MM.1S (cell line): Measurements from ENCODE around the gene DCST1.

Source experiments
- DNase-seq: peaks from one replicate; pipeline ENCODE4 v3.0.0-alpha.2; 2015
- H2AFZ ChIP-seq: fragments of 300-600 bp; sonication (generic); 2 replicates; pipeline ENCODE4 v1.6.0; 2016; ENCODE audit warnings: antibody characterized with exemption, low read length
- H3F3A ChIP-seq: fragments of 300-600 bp; sonication (generic); 2 replicates; pipeline ENCODE4 v1.6.1; 2016; ENCODE audit warnings: mild to moderate bottlenecking, antibody characterized with exemption, low read length, moderate library complexity, mixed read lengths; ENCODE audit not compliant: insufficient read depth
- H3K27ac ChIP-seq: fragments of 300-600 bp; sonication (generic); 2 replicates; pipeline ENCODE4 v1.5.1; 2016; ENCODE audit warnings: mild to moderate bottlenecking, low read length
- H3K27me3 ChIP-seq: fragments of 300-600 bp; sonication (generic); replicated peaks from 2 replicates; pipeline ENCODE4 v1.6.0; 2016; ENCODE audit warnings: low read length; ENCODE audit not compliant: insufficient read depth
- H3K36me3 ChIP-seq: fragments of 300-600 bp; sonication (generic); replicated peaks from 2 replicates; pipeline ENCODE4 v1.6.1; 2016; ENCODE audit warnings: mild to moderate bottlenecking, low read length, mixed read lengths; ENCODE audit not compliant: insufficient read depth
- H3K4me1 ChIP-seq: fragments of 300-600 bp; sonication (generic); 2 replicates; pipeline ENCODE4 v1.6.1; 2016; ENCODE audit warnings: low read length, mixed read lengths
- H3K4me2 ChIP-seq: fragments of 300-600 bp; sonication (generic); 2 replicates; pipeline ENCODE4 v1.6.0; 2016; ENCODE audit warnings: low read depth, low read length
- H3K4me3 ChIP-seq: fragments of 300-600 bp; sonication (generic); 2 replicates; pipeline ENCODE4 v1.5.1; 2016; ENCODE audit warnings: low read length, mixed read lengths
- H3K79me2 ChIP-seq: fragments of 300-600 bp; sonication (generic); 2 replicates; pipeline ENCODE4 v1.6.1; 2016; ENCODE audit warnings: mixed run types, low read length, mixed read lengths
- H3K9ac ChIP-seq: fragments of 300-600 bp; sonication (generic); 2 replicates; pipeline ENCODE4 v1.6.1; 2016; ENCODE audit warnings: low read length, mixed read lengths
- H3K9me2 ChIP-seq: fragments of 300-600 bp; sonication (generic); replicated peaks from 2 replicates; pipeline ENCODE4 v1.6.1; 2016; ENCODE audit warnings: mild to moderate bottlenecking, low read length, mixed read lengths; ENCODE audit not compliant: insufficient read depth
- H3K9me3 ChIP-seq: fragments of 300-600 bp; sonication (generic); replicated peaks from 2 replicates; pipeline ENCODE4 v1.6.1; 2016; ENCODE audit warnings: mild to moderate bottlenecking, low read length, mixed read lengths; ENCODE audit not compliant: insufficient read depth
- H4K20me1 ChIP-seq: fragments of 300-600 bp; sonication (generic); 2 replicates; pipeline ENCODE4 v1.6.1; 2016; ENCODE audit warnings: mild to moderate bottlenecking, low read length, moderate library complexity, mixed read lengths; ENCODE audit not compliant: insufficient read depth
- EZH2 ChIP-seq: fragments of 300-600 bp; sonication (generic); optimal IDR thresholded peaks from 2 replicates; pipeline ENCODE3; 2017; ENCODE audit warnings: low read depth, mild to moderate bottlenecking, antibody characterized with exemption, low read length, mixed read lengths
- EZH2phosphoT487 ChIP-seq: fragments of 300-600 bp; sonication (generic); IDR thresholded peaks from 2 replicates; pipeline ENCODE4 v1.6.1; 2018; ENCODE audit warnings: antibody characterized with exemption, low read length
- TF ChIP-seq, protein P1 (sequence below): fragments of 300-600 bp; sonication (generic); IDR thresholded peaks from 2 replicates; pipeline ENCODE4 v1.5.1; 2016; ENCODE audit warnings: antibody characterized with exemption, low read length, mixed read lengths

Gene DCST1

GRCh38 chr1:155049651-155050559 lies 16.3 kb downstream of the DCST1 start:
- Histone ChIP-seq H3K79me2 (peaks cover 30% of the 10 kb centered on the region), H2AFZ (peak overlapping the region; percentile 91), H3K27me3 (no peaks in the 10 kb centered on the region), H3F3A (peaks cover 14% of the 10 kb centered on the region), H3K4me2 (peak overlapping the region; percentile 93), H3K27ac (peak overlapping the region; percentile 55; the same call in 1 of the 2 replicates), H3K4me1 (peaks cover 22% of the 10 kb centered on the region), H3K9me3 (no peaks in the 10 kb centered on the region), H3K9ac (peak overlapping the region; percentile 72; the same call in 1 of the 2 replicates), H4K20me1 (no peaks in the 10 kb centered on the region), H3K4me3 (peak overlapping the region; percentile 91), H3K36me3 (no peaks in the 10 kb centered on the region), H3K9me2 (no peaks in the 10 kb centered on the region)
- no peak for DNase-seq
- TF ChIP-seq, protein P1, sequence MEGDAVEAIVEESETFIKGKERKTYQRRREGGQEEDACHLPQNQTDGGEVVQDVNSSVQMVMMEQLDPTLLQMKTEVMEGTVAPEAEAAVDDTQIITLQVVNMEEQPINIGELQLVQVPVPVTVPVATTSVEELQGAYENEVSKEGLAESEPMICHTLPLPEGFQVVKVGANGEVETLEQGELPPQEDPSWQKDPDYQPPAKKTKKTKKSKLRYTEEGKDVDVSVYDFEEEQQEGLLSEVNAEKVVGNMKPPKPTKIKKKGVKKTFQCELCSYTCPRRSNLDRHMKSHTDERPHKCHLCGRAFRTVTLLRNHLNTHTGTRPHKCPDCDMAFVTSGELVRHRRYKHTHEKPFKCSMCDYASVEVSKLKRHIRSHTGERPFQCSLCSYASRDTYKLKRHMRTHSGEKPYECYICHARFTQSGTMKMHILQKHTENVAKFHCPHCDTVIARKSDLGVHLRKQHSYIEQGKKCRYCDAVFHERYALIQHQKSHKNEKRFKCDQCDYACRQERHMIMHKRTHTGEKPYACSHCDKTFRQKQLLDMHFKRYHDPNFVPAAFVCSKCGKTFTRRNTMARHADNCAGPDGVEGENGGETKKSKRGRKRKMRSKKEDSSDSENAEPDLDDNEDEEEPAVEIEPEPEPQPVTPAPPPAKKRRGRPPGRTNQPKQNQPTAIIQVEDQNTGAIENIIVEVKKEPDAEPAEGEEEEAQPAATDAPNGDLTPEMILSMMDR, result no peak
- TF ChIP-seq EZH2, result no peak
- no peak for TF ChIP-seq EZH2phosphoT487

DNA sequence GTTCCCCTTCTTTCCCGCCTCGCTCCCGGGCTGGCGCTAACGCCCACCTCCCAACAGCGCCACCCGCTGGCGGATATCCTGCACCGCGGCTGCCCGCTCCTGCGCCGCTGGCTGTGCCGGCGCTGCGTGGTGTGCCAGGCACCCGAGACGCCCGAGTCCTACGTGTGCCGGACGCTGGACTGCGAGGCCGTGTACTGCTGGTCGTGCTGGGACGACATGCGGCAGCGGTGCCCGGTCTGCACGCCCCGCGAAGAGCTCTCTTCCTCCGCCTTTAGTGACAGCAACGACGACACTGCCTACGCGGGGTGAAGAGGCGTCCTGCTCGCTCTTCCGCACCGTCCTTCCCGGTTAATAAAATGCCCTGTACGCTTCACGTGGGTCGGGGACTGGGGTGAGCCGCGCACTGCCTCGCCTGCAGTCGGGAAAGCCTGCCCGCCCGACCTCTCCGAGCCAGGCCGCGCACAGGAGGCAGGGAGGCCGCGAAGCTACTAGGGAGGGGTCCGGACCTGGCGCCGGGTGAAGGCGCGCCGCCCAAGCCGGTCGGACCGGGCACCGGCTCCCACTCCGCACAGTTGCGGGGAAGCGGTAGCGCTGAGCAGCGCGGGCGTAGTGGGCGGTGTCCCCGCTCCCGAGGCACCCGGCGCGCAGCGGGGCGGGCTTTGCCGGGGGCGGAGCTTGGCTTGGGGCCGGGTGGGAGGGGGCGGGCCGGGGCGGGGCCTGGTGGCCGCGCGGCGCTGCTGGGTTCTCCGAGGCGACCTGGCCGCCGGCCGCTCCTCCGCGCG lies 17.1 kb downstream of the DCST1 start, which contains the start of gene ADAM15:
TSS of gene ADAM15 (plus strand) at position 757 of the 782 bp plus-strand sequence. CDS start 71 bp downstream, outside the sequence.
- Histone ChIP-seq H3K36me3 (no peaks in the 10 kb centered on the region), H4K20me1 (no peaks in the 10 kb centered on the region), H3K9me3 (no peaks in the 10 kb centered on the region), H3K4me1 (peaks cover 16% of the 10 kb centered on the region), H3K4me3 (peak within 1 kb of the TSS; percentile 97), H3K9ac (peak within 1 kb of the TSS; percentile 84), H3K79me2 (peaks cover 30% of the 10 kb centered on the region), H3K27ac (peak within 1 kb of the TSS; percentile 55; the same call in 1 of the 2 replicates), H3K9me2 (no peaks in the 10 kb centered on the region), H2AFZ (peak within 1 kb of the TSS; percentile 92), H3K27me3 (no peaks in the 10 kb centered on the region), H3K4me2 (peak within 1 kb of the TSS; percentile 99), H3F3A (peaks cover 14% of the 10 kb centered on the region)
- TF ChIP-seq EZH2phosphoT487 (no peak), EZH2 (no peak)
- TF ChIP-seq, protein P1, result peak; percentile 100
- DNase-seq, result peak; percentile 92

- Histone ChIP-seq H3K27ac (peak overlapping the region; percentile 26; the same call in 1 of the 2 replicates), H3K4me2 (peak overlapping the region; percentile 99), H3K9ac (peak overlapping the region; percentile 84), H4K20me1 (no peaks in the 10 kb centered on the region), H3K4me1 (peaks cover 16% of the 10 kb centered on the region), H3K9me2 (no peaks in the 10 kb centered on the region), H3K36me3 (no peaks in the 10 kb centered on the region), H3K4me3 (peak overlapping the region; percentile 97), H3K79me2 (peaks cover 30% of the 10 kb centered on the region), H3F3A (peaks cover 14% of the 10 kb centered on the region), H3K27me3 (no peaks in the 10 kb centered on the region), H2AFZ (peak overlapping the region; percentile 92), H3K9me3 (no peaks in the 10 kb centered on the region)
- no peak for TF ChIP-seq EZH2phosphoT487
- TF ChIP-seq, protein P1, result no peak
- TF ChIP-seq EZH2, result no peak
- DNase-seq, result no peak
These were observed 17.7 kb downstream of the DCST1 start for GRCh38 chr1:155051342-155051776.
